H1 (cell line): ENCODE measurements around the gene RHOT1. TPM values are rescaled to one million over a fixed set of nuclear protein-coding genes. Genes with fewer than 3 reads are reported as not detected.

Source experiments
- CTCF ChIA-PET: fragments of 300-600 bp; sonication (Branson Sonifier 250); formaldehyde crosslinking; loops from one replicate; lab custom pipeline; 2021; ENCODE audit not compliant: partially characterized antibody; lab: Charles Lee
- POLR2A ChIA-PET: fragments of 300-600 bp; sonication (Branson Sonifier 250); formaldehyde crosslinking; loops from one replicate; lab custom pipeline; 2021; ENCODE audit warnings: inconsistent platforms; ENCODE audit not compliant: partially characterized antibody; lab: Charles Lee
- DNase-seq, 2 experiments: peaks; one replicate each; pipeline versions ENCODE4 v3.0.0 to v3.0.0-alpha.2; 2010 to 2022; ENCODE audit warnings: low spot score in 2 of 2, low read depth in 1 of 2, mixed read lengths in 1 of 2
- FAIRE-seq: peaks from 2 replicates; lab custom pipeline; 2011; peaks lifted over from hg19 to GRCh38; lab: Jason Lieb, UNC
- H2AFZ ChIP-seq: 2 replicates; pipeline ENCODE4 v1.8.1; 2012; ENCODE audit warnings: low read length, inconsistent platforms
- H2AK5ac ChIP-seq: 2 replicates; pipeline ENCODE4 v1.6.1; 2013; ENCODE audit warnings: low read depth, low read length
- H2BK120ac ChIP-seq: replicated peaks from 2 replicates; pipeline ENCODE3; 2013; ENCODE audit warnings: low read depth, low read length, inconsistent platforms
- H2BK12ac ChIP-seq: 2 replicates; pipeline ENCODE4 v1.6.1; 2013; ENCODE audit warnings: low read depth, low read length
- H2BK15ac ChIP-seq: 2 replicates; pipeline ENCODE4 v1.6.1; 2013; ENCODE audit warnings: low read length
- H2BK20ac ChIP-seq: 2 replicates; pipeline ENCODE4 v1.6.1; 2013; ENCODE audit warnings: low read length
- H2BK5ac ChIP-seq: 2 replicates; pipeline ENCODE4 v1.6.1; 2013; ENCODE audit warnings: low read depth, low read length
- H3K14ac ChIP-seq: 2 replicates; pipeline ENCODE4 v1.6.1; 2013; ENCODE audit warnings: inconsistent platforms; ENCODE audit not compliant: insufficient read length
- H3K18ac ChIP-seq: 2 replicates; pipeline ENCODE4 v1.6.1; 2013; ENCODE audit warnings: low read length; ENCODE audit errors: extremely low read depth
- H3K23ac ChIP-seq: 2 replicates; pipeline ENCODE4 v1.6.1; 2013; ENCODE audit warnings: inconsistent platforms; ENCODE audit not compliant: insufficient read length
- H3K23me2 ChIP-seq: 2 replicates; pipeline ENCODE4 v1.6.1; 2013; ENCODE audit warnings: low read depth, low read length
- H3K27ac ChIP-seq: 2 replicates; pipeline ENCODE4 v1.6.1; 2011; ENCODE audit warnings: low read depth, low read length, inconsistent platforms
- H3K27me3 ChIP-seq, 4 experiments: replicated peaks in 1 of 4; 1 replicate in 1 of 4; 2 replicates in 3 of 4; pipeline versions ENCODE4 v1.6.1 to v1.8.1; 2011 to 2013; ENCODE audit warnings: low read length in 3 of 4, mild to moderate bottlenecking in 3 of 4, inconsistent platforms in 2 of 4, mixed read lengths in 2 of 4, moderate library complexity in 1 of 4; ENCODE audit not compliant: control insufficient read depth in 3 of 4, insufficient read depth in 3 of 4; ENCODE audit errors: extremely low read depth in 1 of 4
- H3K36me3 ChIP-seq, 4 experiments: 2 replicates each; pipeline versions ENCODE4 v1.6.1 to v1.8.1; 2011 to 2013; ENCODE audit warnings: mild to moderate bottlenecking in 4 of 4, low read length in 3 of 4, moderate library complexity in 2 of 4, control low read depth in 1 of 4, inconsistent platforms in 1 of 4; ENCODE audit not compliant: insufficient read depth in 4 of 4, control insufficient read depth in 2 of 4
- H3K4ac ChIP-seq: replicated peaks from 2 replicates; pipeline ENCODE3; 2013; ENCODE audit warnings: low read length, low read depth, mixed read lengths, inconsistent platforms; ENCODE audit not compliant: insufficient read length
- H3K4me1 ChIP-seq, 4 experiments: replicated peaks in 1 of 4; 1 replicate in 1 of 4; 2 replicates in 3 of 4; pipeline versions ENCODE4 v1.6.1 to v1.8.1; 2011 to 2013; ENCODE audit warnings: low read length in 3 of 4, inconsistent platforms in 2 of 4, mixed read lengths in 1 of 4; ENCODE audit not compliant: insufficient read depth in 4 of 4, control insufficient read depth in 3 of 4
- H3K4me2 ChIP-seq, 2 experiments: 2 replicates each; pipeline versions ENCODE4 v1.6.1 to v1.8.1; 2011 to 2013; ENCODE audit warnings: low read depth in 2 of 2, low read length in 2 of 2, control low read depth in 1 of 2, inconsistent platforms in 1 of 2, mild to moderate bottlenecking in 1 of 2; ENCODE audit not compliant: insufficient read depth in 1 of 2
- H3K4me3 ChIP-seq, 4 experiments: fragments of 200-600, 300-600 bp in 1 of 4; sonication (generic), shearing (Covaris generic), sonication (Bioruptor Twin) in 1 of 4; 2 replicates each; pipeline versions ENCODE4 v1.5.1 to v1.8.1; 2011 to 2016; ENCODE audit warnings: low read length in 4 of 4, low read depth in 3 of 4, control low read depth in 2 of 4, inconsistent platforms in 2 of 4, mild to moderate bottlenecking in 2 of 4, mixed read lengths in 1 of 4, moderate library complexity in 1 of 4; ENCODE audit not compliant: insufficient read depth in 2 of 4; ENCODE audit errors: extremely low read depth in 1 of 4
- H3K56ac ChIP-seq: replicated peaks from 2 replicates; pipeline ENCODE3; 2013; ENCODE audit warnings: low read depth, mild to moderate bottlenecking, mixed read lengths, low read length, inconsistent platforms; ENCODE audit not compliant: insufficient read length
- H3K79me1 ChIP-seq: 2 replicates; pipeline ENCODE4 v1.6.1; 2013; ENCODE audit warnings: low read depth, low read length, control low read depth
- H3K79me2 ChIP-seq, 2 experiments: 2 replicates each; pipeline versions ENCODE4 v1.6.1 to v1.8.1; 2012 to 2013; ENCODE audit warnings: low read length in 2 of 2, mild to moderate bottlenecking in 2 of 2, inconsistent platforms in 1 of 2; ENCODE audit not compliant: insufficient read depth in 2 of 2, control insufficient read depth in 1 of 2
- H3K9ac ChIP-seq, 4 experiments: replicated peaks in 1 of 4; 1 replicate in 1 of 4; 2 replicates in 3 of 4; pipeline versions ENCODE4 v1.6.1 to v1.8.1; 2011 to 2013; ENCODE audit warnings: low read depth in 3 of 4, low read length in 3 of 4, control low read depth in 2 of 4, mild to moderate bottlenecking in 2 of 4, moderate library complexity in 2 of 4, inconsistent platforms in 1 of 4; ENCODE audit errors: extremely low read depth in 1 of 4
- H3K9me3 ChIP-seq, 2 experiments: 2 replicates each; pipeline versions ENCODE4 v1.6.1 to v1.8.1; 2012 to 2013; ENCODE audit warnings: mild to moderate bottlenecking in 2 of 2, moderate library complexity in 2 of 2, control low read depth in 1 of 2, inconsistent platforms in 1 of 2, low read depth in 1 of 2, low read length in 1 of 2, mixed read lengths in 1 of 2; ENCODE audit not compliant: insufficient read depth in 2 of 2
- H4K20me1 ChIP-seq, 2 experiments: replicated peaks in 1 of 2; 2 replicates each; pipeline versions ENCODE3 to v1.8.1; 2011 to 2013; ENCODE audit warnings: inconsistent platforms in 2 of 2, low read length in 2 of 2, mild to moderate bottlenecking in 1 of 2; ENCODE audit not compliant: insufficient read depth in 2 of 2, control insufficient read depth in 1 of 2
- H4K5ac ChIP-seq: 2 replicates; pipeline ENCODE4 v1.6.1; 2013; ENCODE audit warnings: low read length, low read depth, mixed read lengths, inconsistent platforms; ENCODE audit not compliant: insufficient read length
- H4K8ac ChIP-seq: 2 replicates; pipeline ENCODE4 v1.8.0; 2013; ENCODE audit warnings: mild to moderate bottlenecking, moderate library complexity, low read length, inconsistent platforms; ENCODE audit not compliant: insufficient read depth; ENCODE audit errors: extremely low read depth
- H4K91ac ChIP-seq: replicated peaks from 2 replicates; pipeline ENCODE3; 2013; ENCODE audit warnings: low read length, mixed read lengths, inconsistent platforms; ENCODE audit not compliant: insufficient read length
- CTCF ChIP-seq, 3 experiments: IDR thresholded peaks; 1 replicate in 2 of 3; 2 replicates in 1 of 3; pipeline versions ENCODE4 v1.5.1 to v1.6.1; 2011; ENCODE audit warnings: low read length in 3 of 3, mild to moderate bottlenecking in 3 of 3, inconsistent platforms in 2 of 3, low read depth in 1 of 3, moderate library complexity in 1 of 3; ENCODE audit not compliant: insufficient read depth in 1 of 3; ENCODE audit errors: control extremely low read depth in 1 of 3
- GABPA ChIP-seq: IDR thresholded peaks from 2 replicates; pipeline ENCODE4 v1.6.1; 2011; ENCODE audit warnings: mild to moderate bottlenecking, low read length, moderate library complexity, borderline replicate concordance; ENCODE audit not compliant: insufficient read depth
- HDAC6 ChIP-seq: IDR thresholded peaks from one replicate; pipeline ENCODE4 v1.7.1; 2012; ENCODE audit warnings: low read depth, mild to moderate bottlenecking, inconsistent platforms, low read length, moderate library complexity
- NANOG ChIP-seq: IDR thresholded peaks from 2 replicates; pipeline ENCODE4 v1.6.1; 2011; ENCODE audit warnings: low read length, low read depth, mild to moderate bottlenecking, inconsistent platforms; ENCODE audit not compliant: insufficient read depth, poor library complexity, severe bottlenecking
- NRF1 ChIP-seq: IDR thresholded peaks from 2 replicates; pipeline ENCODE4 v1.6.1; 2011; ENCODE audit warnings: mild to moderate bottlenecking, low read depth, low read length, improper control_type of control experiment
- POLR2A ChIP-seq, 2 experiments: IDR thresholded peaks; 1 replicate in 1 of 2; 2 replicates in 1 of 2; pipeline ENCODE4 v1.6.1; 2011; ENCODE audit warnings: low read depth in 2 of 2, low read length in 2 of 2, mild to moderate bottlenecking in 2 of 2; ENCODE audit errors: control extremely low read depth in 1 of 2
- POLR2AphosphoS5 ChIP-seq: IDR thresholded peaks from 2 replicates; pipeline ENCODE4 v1.6.1; 2011; ENCODE audit warnings: low read depth, low read length
- POU5F1 ChIP-seq: IDR thresholded peaks from 2 replicates; pipeline ENCODE4 v1.6.1; 2011; ENCODE audit warnings: low read depth, mild to moderate bottlenecking, low read length, moderate library complexity
- RFX5 ChIP-seq: IDR thresholded peaks from 2 replicates; pipeline ENCODE4 v1.6.1; 2011; ENCODE audit warnings: low read depth, low read length, improper control_type of control experiment, borderline replicate concordance
- SRF ChIP-seq: IDR thresholded peaks from 2 replicates; pipeline ENCODE4 v1.6.1; 2011; ENCODE audit warnings: mild to moderate bottlenecking, low read depth, low read length, moderate library complexity
- TBP ChIP-seq: IDR thresholded peaks from 2 replicates; pipeline ENCODE4 v1.6.1; 2011; ENCODE audit warnings: low read depth, low read length, improper control_type of control experiment
- YY1 ChIP-seq: IDR thresholded peaks from 2 replicates; pipeline ENCODE4 v1.6.1; 2011; ENCODE audit warnings: low read depth, mild to moderate bottlenecking, low read length
- WGBS, 2 experiments: shearing (Covaris generic) in 1 of 2; methylation state at CpG; one replicate each; pipeline versions ENCODE4 v1.1.6 to v1.1.7; 2013 to 2015; ENCODE audit warnings: low lambda C conversion rate in 2 of 2, mixed read lengths in 2 of 2, inconsistent platforms in 1 of 2, low coverage in 1 of 2, missing lambda C conversion rate in 1 of 2; ENCODE audit not compliant: insufficient replicate concordance in 2 of 2, insufficient coverage in 1 of 2, insufficient read length in 1 of 2; ENCODE audit errors: extremely low coverage in 1 of 2, missing lambda C conversion rate in 1 of 2; 5-methylcytosine and 5-hydroxymethylcytosine counted together
- polyA plus RNA-seq, 7 experiments: library from polyadenylated mRNA; depleted of rRNA in 3 of 7; stranded (reverse) in 5 of 7; unstranded in 2 of 7; fragments of >200 nt in 5 of 7; fragments of 200-250 nt in 2 of 7; gene quantifications; 1 replicate in 5 of 7; 2 replicates in 1 of 7; 4 replicates in 1 of 7; pipeline versions ENCODE4 v1.2.1 to v1.2.3, GENCODE V29; 2011 to 2013; ENCODE audit warnings: missing spikeins in 2 of 7, mixed read lengths in 2 of 7
- total RNA-seq: library from RNA; stranded (reverse); fragmentation: NEBNext Ultra II Directional; extraction: Animal tissue kit (Norgen Biotek cat#: 25700); gene quantifications from 2 replicates; pipeline ENCODE4 v1.2.1, GENCODE V29; 2021

The RHOT1 gene
- total and polyA plus RNA-seq, 2 of the 8 experiments (the other 6 are each of a cell fraction or from before 2014, with no cell fraction given): 34.2 to 38.2 TPM

GRCh38 chr17:32099686-32100085 is 42.6 kb upstream of the RHOT1 start:
- Histone ChIP-seq H3K23ac (no peak overlapping the region), H4K20me1 (no peaks in the 10 kb centered on the region), H2BK12ac (no peak overlapping the region), H3K56ac (no peak overlapping the region), H2BK20ac (no peak overlapping the region), H3K23me2 (no peaks in the 10 kb centered on the region), H2AK5ac (no peak overlapping the region), H3K18ac (no peak overlapping the region), H3K9me3 (no peaks in the 10 kb centered on the region), H3K27me3 (no peaks in the 10 kb centered on the region), H3K4me2 (no peak overlapping the region), H3K4ac (no peak overlapping the region), H3K14ac (no peak overlapping the region), H4K8ac (no peak overlapping the region), H3K4me3 (no peak overlapping the region), H4K91ac (no peak overlapping the region), H2BK120ac (no peak overlapping the region), H3K79me2 (no peaks in the 10 kb centered on the region), H3K9ac (no peak overlapping the region), H3K36me3 (peaks cover 0 to 2% (median 0%) of the 10 kb centered on the region in 4 experiments; a peak in 1 of 8 replicates), H2BK15ac (no peak overlapping the region), H4K5ac (no peak overlapping the region), H3K4me1 (peaks cover 0 to 6% (median 4%) of the 10 kb centered on the region in 4 experiments; a peak in 4 of 7 replicates), H3K79me1 (no peaks in the 10 kb centered on the region), H2BK5ac (no peak overlapping the region), H3K27ac (no peak overlapping the region), H2AFZ (no peak overlapping the region)
- FAIRE-seq (no peak), DNase-seq (no peak)
- ChIA-PET POLR2A (no interaction called here), CTCF (interaction anchor here (2.0 kb wide), 1 partner anchor 12 kb away, joined by 8 read pairs; no protein-coding TSS in a partner anchor)
- WGBS, 2 experiments: 92% methylated on average over 2 of the region's 2 CpGs; no CpG with 5 or more reads in 1 of the 2 experiments
- TF ChIP-seq NRF1: no peak
- TF ChIP-seq SRF: no peak
- no peak for TF ChIP-seq YY1
- TF ChIP-seq CTCF (IDR thresholded peaks at IDR 0.05; ENCODE audit: control extremely low read depth in 1 of 3, insufficient read depth in 1 of 3, low read depth in 1 of 3, low read length in 3 of 3): no peak
- no peak for TF ChIP-seq POLR2A (IDR thresholded peaks at IDR 0.05; ENCODE audit: control extremely low read depth in 1 of 2, low read depth in 2 of 2, low read length in 2 of 2)
- TF ChIP-seq POU5F1: no peak
- TF ChIP-seq GABPA: no peak
- no peak for TF ChIP-seq NANOG
- TF ChIP-seq HDAC6: no peak
- no peak for TF ChIP-seq TBP
- no peak for TF ChIP-seq RFX5
- TF ChIP-seq POLR2AphosphoS5: no peak
